Stimulated activated CD4-positive, alpha-beta T cell treated with anti-CD3 and anti-CD28 coated beads, Interleukin-4, amount 100 ng/mL, for 24 hours (primary cell): ENCODE measurements around the gene ERN1.

Source experiments
- DNase-seq: peaks from one replicate; pipeline ENCODE4 v3.0.0-alpha.2; 2020

The ERN1 gene

DNA sequence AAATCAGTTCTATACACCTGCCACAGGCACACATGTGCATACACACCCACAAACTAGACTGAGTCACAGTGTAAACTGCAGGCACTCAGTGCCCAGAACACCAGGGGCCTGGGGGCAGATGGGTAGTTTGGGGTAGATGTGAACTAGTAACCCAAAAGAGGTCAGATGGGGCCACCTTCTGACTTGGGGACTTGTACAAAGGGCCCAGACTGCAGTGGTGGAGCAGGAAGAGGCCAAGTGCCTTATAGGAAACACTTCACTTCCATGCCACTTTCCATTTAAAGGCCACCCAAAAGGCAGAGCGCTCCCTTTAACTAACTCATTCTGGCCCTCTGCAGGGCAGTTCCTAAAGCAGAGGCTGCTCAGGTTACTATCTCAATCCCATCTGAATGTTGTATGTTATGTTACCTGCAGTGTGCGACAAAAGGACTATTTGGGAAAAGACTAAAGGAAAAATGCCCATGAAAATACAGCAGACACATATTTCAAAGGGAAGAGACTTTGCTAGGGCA is 27.8 kb upstream of the ERN1 start:
- no peak for DNase-seq

DNA sequence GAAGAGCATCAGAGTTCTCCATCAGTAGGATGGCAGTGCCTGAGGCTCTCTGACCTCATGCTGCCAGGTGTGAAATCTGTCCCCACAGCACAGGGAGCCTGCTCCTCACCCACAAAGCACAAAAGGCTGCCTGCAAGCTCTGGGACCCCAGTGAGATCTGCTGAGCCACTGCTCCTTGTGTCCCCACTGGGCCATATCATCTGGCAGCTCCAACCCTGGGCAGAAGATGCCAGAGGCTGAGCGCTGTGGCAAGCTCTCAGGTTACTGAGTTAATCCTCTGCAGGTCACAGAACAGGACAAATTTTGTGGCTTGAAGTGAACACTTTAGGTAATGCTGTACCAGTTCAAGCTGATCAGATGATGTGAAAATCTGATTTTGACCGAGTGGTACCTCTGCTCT is 26.7 kb upstream of the ERN1 start:
- no peak for DNase-seq

DNA sequence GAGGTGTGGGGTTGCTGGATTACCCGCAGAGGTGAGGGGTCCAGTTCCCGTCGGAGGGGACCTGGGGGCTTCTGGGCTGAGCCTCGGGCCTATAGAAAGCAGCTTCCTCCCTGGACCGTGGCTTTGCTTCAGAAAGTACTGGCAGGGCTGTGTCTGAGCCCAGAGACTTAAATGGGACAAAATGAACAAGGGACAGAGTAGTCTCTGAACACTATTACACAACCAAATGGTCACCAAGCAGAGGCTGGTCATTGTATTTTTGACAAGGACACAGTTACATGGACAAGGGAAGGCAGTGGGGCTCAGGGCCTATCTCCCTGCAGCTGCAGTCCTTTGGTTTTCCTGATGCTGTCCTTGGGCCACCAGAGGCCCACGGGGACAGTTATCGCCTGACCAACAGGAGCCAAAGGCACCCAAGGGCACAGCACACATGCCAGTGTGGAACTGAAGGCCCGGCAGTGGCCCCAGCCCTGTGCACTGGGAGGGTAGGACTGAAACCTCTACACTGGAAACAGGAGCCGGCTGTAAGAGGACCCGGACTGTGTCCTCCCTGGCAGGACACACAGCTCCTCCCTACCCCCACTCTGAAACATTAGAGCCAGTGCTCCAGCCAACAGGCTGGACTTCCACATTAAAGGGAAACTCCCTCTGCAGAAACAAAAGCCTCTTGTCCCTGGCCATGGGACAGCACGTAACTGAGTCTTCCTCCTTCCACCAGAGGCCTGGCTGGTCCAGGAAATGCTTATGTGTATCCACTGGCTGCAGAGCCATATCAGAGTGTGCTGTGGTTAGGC is 26.0 kb upstream of the ERN1 start:
- DNase-seq = no peak

DNA sequence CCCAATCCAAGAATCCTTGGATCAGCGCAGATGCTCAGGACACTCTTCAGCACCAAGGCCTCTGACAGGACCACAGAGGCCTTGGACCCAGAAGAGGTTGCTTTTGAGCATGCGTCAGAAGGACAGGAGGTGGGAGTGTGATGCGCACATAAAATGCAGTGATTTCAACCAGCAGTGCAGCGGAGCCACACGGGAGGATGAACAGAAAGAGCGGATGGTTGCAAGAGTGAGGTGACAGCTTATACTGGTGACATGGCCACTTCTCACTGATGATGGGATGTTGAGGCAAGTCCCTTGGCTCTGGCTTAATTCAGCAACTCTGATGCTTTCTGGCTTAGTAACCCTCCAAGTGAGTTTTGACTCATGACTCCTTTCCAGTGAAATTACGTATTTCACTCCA is 25.2 kb upstream of the ERN1 start:
- DNase-seq = no peak

DNA sequence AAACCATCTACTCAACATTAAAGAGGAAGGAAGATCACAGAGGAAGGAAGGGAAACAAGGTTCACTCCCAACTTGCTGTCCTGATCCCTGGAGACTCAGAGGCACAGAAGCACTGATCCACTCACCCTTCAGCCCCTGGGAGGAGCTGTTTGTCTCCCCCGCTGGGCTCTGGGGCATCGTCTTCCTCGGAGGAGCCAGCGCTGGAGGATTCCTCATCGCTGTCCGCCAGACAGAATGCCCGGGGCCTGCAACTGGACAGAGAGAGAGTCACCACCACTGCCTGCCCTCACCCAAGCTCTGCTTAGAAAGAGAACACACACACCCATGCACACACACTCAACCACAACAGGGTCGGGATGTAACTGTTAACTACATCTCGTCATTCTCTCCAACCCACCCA is 24.8 kb upstream of the ERN1 start:
- no peak for DNase-seq

DNA sequence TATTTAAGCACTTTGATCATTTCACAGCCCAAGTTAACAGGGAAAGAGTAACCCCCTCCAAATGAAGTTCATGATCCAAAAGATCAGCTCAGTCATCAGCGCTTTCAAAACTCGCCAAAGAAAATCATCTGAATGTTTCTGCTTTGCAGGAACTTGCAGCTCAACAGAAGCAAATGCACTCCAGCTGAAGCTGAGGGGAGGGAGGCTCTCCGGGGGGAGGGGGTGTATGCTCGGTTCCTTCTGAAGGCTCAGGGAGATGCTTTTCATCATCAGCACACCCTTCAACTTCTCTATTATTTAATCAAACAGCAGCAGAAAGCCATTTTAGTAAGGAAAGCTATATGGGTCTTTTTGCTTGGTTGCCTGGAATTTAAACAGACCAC is 24.4 kb upstream of the ERN1 start:
- DNase-seq = no peak

DNA sequence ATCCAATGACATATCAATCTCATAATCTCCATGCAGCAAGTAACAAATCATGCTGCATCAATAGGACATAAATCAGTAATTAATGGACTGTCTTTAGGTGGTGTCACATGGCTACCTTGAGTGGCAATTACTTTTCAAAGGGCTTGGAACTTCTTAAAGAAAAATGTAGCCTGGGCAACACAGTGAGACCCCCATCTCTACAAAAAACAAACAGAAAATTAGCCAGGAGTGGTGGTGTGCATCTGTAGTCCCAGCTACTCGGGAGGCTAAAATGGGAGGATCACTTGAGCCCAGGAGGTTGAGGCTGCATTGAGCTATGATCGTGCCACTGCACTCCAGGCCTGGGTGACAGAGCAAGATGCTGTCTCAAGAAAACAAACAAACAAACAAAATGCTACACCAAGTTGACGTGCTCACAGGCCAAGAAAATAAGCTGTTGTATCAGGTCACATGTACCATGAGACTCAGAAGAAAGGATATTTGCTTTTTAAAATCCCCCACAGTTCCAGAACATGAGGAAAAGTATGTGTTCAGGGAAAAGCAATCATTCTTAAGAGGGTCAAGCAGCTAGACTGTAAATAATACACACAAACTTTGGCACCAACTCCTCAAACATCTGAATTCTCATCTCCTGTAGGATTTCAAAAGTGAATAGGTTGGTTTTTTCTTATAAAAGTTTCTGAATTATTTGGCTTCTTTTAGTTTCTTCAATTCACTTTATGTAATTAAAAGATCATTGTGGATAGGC is 23.8 kb upstream of the ERN1 start:
- no peak for DNase-seq

- DNase-seq = no peak
These were observed 22.6 kb upstream of the ERN1 start for GRCh38 chr17:64152428-64153125.

GRCh38 chr17:64151016-64151368 is 21.0 kb upstream of the ERN1 start:
- DNase-seq = no peak

GRCh38 chr17:64150237-64151015 is 20.5 kb upstream of the ERN1 start:
- no peak for DNase-seq

DNA sequence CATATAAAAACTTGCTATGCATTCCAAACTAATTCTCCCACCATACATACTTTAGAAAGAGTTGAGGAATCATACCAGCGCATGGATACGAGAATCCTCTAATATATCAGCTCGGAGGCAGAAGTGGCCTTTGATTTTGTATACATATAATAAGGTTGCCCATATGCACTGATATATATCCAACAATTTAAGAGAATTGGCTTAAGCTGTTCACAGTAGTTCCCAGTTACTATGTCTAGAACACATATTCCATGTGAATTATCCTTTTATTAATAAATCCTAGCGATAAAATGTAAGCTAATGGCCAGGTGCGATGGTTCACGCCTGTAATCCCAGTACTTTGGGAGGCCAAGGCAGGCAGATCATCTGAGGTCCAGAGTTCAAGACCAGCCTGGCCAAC is 19.3 kb upstream of the ERN1 start:
- no peak for DNase-seq

GRCh38 chr17:64148699-64149098 is 18.8 kb upstream of the ERN1 start:
- DNase-seq = no peak

GRCh38 chr17:64148017-64148631 is 18.2 kb upstream of the ERN1 start:
- DNase-seq = no peak

GRCh38 chr17:64147110-64148016 is 17.4 kb upstream of the ERN1 start:
- DNase-seq = no peak

DNA sequence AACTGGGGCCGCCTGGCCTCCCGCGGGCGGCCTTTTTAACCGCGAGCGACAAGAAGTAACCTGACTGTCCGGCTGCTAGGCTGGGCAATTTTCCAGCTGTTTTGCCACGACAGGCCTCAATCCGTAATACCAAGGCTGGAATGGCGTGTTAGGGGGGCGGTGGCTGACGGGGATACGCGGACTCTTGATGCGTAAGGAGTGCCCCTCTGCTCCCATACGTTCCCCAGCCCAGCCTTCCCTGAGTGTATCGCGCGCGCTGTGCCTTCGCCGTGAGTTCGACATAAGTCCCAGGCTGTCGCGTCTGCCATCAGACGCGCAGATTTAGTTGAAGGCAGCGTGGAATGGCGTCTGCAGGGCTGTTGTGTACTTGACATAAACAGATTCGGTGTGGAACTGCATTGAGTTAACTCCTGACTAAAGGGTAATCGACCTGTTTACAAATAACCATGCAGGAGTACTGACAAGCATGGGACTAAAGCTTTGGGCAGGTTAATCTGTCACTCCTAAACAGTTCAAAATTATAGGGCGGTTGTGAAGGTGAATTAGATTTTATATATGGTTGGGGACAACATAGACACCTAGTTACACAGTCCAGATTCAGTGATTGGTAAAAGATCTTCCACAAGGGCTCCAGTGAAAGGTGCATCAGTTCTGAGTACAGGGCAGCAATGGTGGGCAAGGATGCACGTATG is 16.6 kb upstream of the ERN1 start:
- DNase-seq = peak; percentile 55

GRCh38 chr17:64145751-64146417 is 15.9 kb upstream of the ERN1 start:
- peak; percentile 97 for DNase-seq

DNA sequence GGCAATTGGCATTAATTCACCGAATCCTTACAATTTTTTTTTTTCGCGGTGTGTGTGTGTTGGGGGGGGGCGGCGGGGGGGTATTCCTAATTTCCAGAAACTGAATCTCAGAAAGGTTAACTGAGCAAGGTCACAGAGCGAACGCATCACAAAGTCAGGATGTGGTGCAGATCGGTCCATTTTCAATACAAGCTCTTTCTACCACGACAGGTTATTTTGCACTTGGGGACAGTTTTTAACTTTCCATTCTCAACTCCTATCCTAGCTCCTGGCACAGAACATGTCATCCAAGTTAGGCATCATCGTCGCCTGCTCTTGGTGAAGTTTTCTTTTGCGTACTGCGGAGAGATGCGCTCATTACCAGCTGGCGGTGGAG is 15.4 kb upstream of the ERN1 start:
- DNase-seq = no peak

GRCh38 chr17:64139542-64139941 is 9.6 kb upstream of the ERN1 start:
- no peak for DNase-seq

GRCh38 chr17:64138441-64138840 is 8.5 kb upstream of the ERN1 start:
- no peak for DNase-seq

DNA sequence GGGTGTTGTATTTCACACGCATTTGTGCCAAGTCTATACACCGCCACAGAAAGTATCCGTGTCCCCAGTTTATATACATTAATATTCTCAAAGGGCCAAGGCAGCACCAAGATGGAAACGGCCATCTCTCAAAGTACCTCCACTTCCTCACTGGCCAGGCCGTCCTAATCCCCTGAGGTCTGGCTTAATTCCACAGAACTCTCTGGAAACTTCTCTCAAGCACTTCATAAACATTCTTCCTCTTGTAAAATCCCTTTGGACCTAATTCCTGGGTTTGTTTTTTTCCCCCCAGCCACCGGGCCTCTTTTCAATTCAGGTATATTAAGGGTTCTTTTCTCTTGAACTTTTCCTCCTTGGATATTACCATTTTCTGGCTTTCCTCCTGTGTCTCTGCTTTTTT is 5.1 kb upstream of the ERN1 start:
- DNase-seq = no peak
